DOHH2 (cell line): ENCODE results near the gene TMEM86A.

Source experiments
- EZH2phosphoT487 ChIP-seq: fragments of 200-600 bp; sonication (generic); IDR thresholded peaks from 2 replicates; pipeline ENCODE4 v1.6.1; 2017; ENCODE audit warnings: borderline replicate concordance, mild to moderate bottlenecking, antibody characterized with exemption, low read length, moderate library complexity, mixed read lengths
- TF ChIP-seq, protein P1 (sequence below): fragments of 200-600 bp; sonication (generic); IDR thresholded peaks from one replicate; pipeline ENCODE4 v1.5.1; 2014; ENCODE audit warnings: antibody characterized with exemption, mild to moderate bottlenecking, low read depth, low read length; ENCODE audit not compliant: poor library complexity, severe bottlenecking

DNA sequence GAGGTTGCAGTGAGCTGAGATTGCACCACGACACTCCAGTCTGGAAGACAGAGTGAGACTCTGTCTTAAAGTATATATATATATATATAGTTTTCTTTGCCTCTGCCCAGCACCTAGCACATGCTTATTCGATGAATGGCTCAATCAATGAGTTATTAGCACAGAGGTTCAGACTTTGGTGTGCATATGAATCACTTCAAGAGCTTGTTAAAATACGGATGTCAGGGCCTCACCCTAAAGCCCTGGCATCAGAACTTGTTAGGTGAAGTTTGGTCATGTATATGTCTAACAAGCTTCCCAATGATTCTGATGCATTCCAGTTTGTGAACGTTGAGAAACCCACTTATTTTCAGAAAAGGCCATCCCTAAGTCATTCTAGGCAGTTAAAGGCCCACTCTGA, 21.8 kb upstream of the TMEM86A start:
- TF ChIP-seq, protein P1, sequence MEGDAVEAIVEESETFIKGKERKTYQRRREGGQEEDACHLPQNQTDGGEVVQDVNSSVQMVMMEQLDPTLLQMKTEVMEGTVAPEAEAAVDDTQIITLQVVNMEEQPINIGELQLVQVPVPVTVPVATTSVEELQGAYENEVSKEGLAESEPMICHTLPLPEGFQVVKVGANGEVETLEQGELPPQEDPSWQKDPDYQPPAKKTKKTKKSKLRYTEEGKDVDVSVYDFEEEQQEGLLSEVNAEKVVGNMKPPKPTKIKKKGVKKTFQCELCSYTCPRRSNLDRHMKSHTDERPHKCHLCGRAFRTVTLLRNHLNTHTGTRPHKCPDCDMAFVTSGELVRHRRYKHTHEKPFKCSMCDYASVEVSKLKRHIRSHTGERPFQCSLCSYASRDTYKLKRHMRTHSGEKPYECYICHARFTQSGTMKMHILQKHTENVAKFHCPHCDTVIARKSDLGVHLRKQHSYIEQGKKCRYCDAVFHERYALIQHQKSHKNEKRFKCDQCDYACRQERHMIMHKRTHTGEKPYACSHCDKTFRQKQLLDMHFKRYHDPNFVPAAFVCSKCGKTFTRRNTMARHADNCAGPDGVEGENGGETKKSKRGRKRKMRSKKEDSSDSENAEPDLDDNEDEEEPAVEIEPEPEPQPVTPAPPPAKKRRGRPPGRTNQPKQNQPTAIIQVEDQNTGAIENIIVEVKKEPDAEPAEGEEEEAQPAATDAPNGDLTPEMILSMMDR: no peak
- no peak for TF ChIP-seq EZH2phosphoT487
